Large intestine (tissue), 3 donors: ENCODE measurements around the gene TMPRSS5. TPM values are rescaled to one million over a fixed set of nuclear protein-coding genes. Genes with fewer than 3 reads are reported as not detected.
"Not testable (repeated sequence)": the region's sequence is repeated elsewhere in the genome, so short reads cannot be mapped to it uniquely, and the experiment has no call there.

Experiments
- DNase-seq, 2 donors: peaks; one replicate each; pipeline versions ENCODE4 v3.0.0 to v3.0.0-alpha.2; 2013
- H3K27ac ChIP-seq: one replicate; pipeline ENCODE4 v1.5.1; 2013; ENCODE audit warnings: low read length
- H3K27me3 ChIP-seq: 2 replicates; pipeline ENCODE4 v1.6.1; 2013; ENCODE audit warnings: low read length; ENCODE audit not compliant: control insufficient read depth, insufficient read depth
- H3K36me3 ChIP-seq: 2 replicates; pipeline ENCODE4 v1.6.1; 2013; ENCODE audit warnings: low read length; ENCODE audit not compliant: control insufficient read depth, insufficient read depth
- H3K4me1 ChIP-seq: one replicate; pipeline ENCODE4 v1.6.1; 2013; ENCODE audit warnings: low read length; ENCODE audit not compliant: control insufficient read depth, insufficient read depth
- H3K4me3 ChIP-seq: one replicate; pipeline ENCODE4 v1.5.1; 2013; ENCODE audit warnings: low read length
- H3K9me3 ChIP-seq: one replicate; pipeline ENCODE4 v1.6.1; 2013; ENCODE audit warnings: mild to moderate bottlenecking, low read depth, low read length, moderate library complexity; ENCODE audit not compliant: control insufficient read depth
- WGBS: methylation state at CpG from one replicate; pipeline ENCODE4 v1.1.5; 2013; ENCODE audit warnings: low lambda C conversion rate; ENCODE audit not compliant: insufficient coverage; 5-methylcytosine and 5-hydroxymethylcytosine counted together
- polyA plus RNA-seq: library from polyadenylated mRNA; unstranded; fragments of 120-200 nt; gene quantifications from one replicate; pipeline ENCODE4 v1.2.1, GENCODE V29; 2013

TMPRSS5 gene
- polyA plus RNA-seq, 1 donor: 0.75 TPM

- no CpG with 5 or more reads among the region's 6 CpGs for WGBS
- no peak overlapping the region for H3K4me3 ChIP-seq
- H3K9me3 ChIP-seq: no peaks in the 10 kb centered on the region
- H3K27me3 ChIP-seq: no peaks in the 10 kb centered on the region
- DNase-seq: no peak
- H3K4me1 ChIP-seq: peaks cover 6% of the 10 kb centered on the region
- H3K27ac ChIP-seq: no peak overlapping the region
- no peaks in the 10 kb centered on the region for H3K36me3 ChIP-seq
Observed at GRCh38 chr11:113683481-113684046, 22.5 kb downstream of the TMPRSS5 start.

- H3K27ac ChIP-seq: no peak overlapping the region
- H3K9me3 ChIP-seq: no peaks in the 10 kb centered on the region
- no peak overlapping the region for H3K4me3 ChIP-seq
- no peaks in the 10 kb centered on the region for H3K36me3 ChIP-seq
- DNase-seq: peak in 1 of 2 donors; percentile 49
- H3K27me3 ChIP-seq: no peaks in the 10 kb centered on the region
- no CpG with 5 or more reads among the region's 10 CpGs for WGBS
- peaks cover 6% of the 10 kb centered on the region for H3K4me1 ChIP-seq
Observed at GRCh38 chr11:113681711-113682413, 24.2 kb downstream of the TMPRSS5 start.

GRCh38 chr11:113681282-113681681 lies 24.8 kb downstream of the TMPRSS5 start:
- H3K4me3 ChIP-seq: no peak overlapping the region
- no peaks in the 10 kb centered on the region for H3K9me3 ChIP-seq
- DNase-seq: peak in 1 of 2 donors; percentile 17
- no peak overlapping the region for H3K27ac ChIP-seq
- no peaks in the 10 kb centered on the region for H3K36me3 ChIP-seq
- no peaks in the 10 kb centered on the region for H3K27me3 ChIP-seq
- no CpG with 5 or more reads among the region's 6 CpGs for WGBS
- peaks cover 6% of the 10 kb centered on the region for H3K4me1 ChIP-seq

- Histone ChIP-seq H3K9me3 (no peaks in the 10 kb centered on the region), H3K4me3 (no peak overlapping the region), H3K27ac (no peak overlapping the region), H3K27me3 (no peaks in the 10 kb centered on the region), H3K4me1 (no peaks in the 10 kb centered on the region), H3K36me3 (no peaks in the 10 kb centered on the region)
- DNase-seq: no peak
- WGBS: no CpG with 5 or more reads among the region's 5 CpGs
Observed at GRCh38 chr11:113677685-113678084, 28.4 kb downstream of the TMPRSS5 start.

GRCh38 chr11:113675565-113675964 lies 30.5 kb downstream of the TMPRSS5 start:
- WGBS: no CpG with 5 or more reads among the region's 5 CpGs
- Histone ChIP-seq H3K9me3 (no peaks in the 10 kb centered on the region), H3K4me3 (no peak overlapping the region), H3K36me3 (no peaks in the 10 kb centered on the region), H3K27me3 (no peaks in the 10 kb centered on the region), H3K27ac (no peak overlapping the region), H3K4me1 (peaks cover 3% of the 10 kb centered on the region)
- DNase-seq: no peak

GRCh38 chr11:113675003-113675561 lies 31.0 kb downstream of the TMPRSS5 start:
- Histone ChIP-seq H3K36me3 (no peaks in the 10 kb centered on the region), H3K9me3 (no peaks in the 10 kb centered on the region), H3K27me3 (no peaks in the 10 kb centered on the region), H3K4me3 (no peak overlapping the region), H3K4me1 (peaks cover 3% of the 10 kb centered on the region), H3K27ac (no peak overlapping the region)
- DNase-seq: no peak
- WGBS: 100% methylated on average over 1 of the region's 5 CpGs

GRCh38 chr11:113674397-113674685 lies 31.8 kb downstream of the TMPRSS5 start:
- Histone ChIP-seq H3K4me3 (no peak overlapping the region), H3K27me3 (no peaks in the 10 kb centered on the region), H3K4me1 (peaks cover 6% of the 10 kb centered on the region), H3K27ac (no peak overlapping the region), H3K36me3 (no peaks in the 10 kb centered on the region), H3K9me3 (no peaks in the 10 kb centered on the region)
- WGBS: no CpG with 5 or more reads among the region's 3 CpGs
- no peak for DNase-seq

GRCh38 chr11:113673550-113674396 lies 32.3 kb downstream of the TMPRSS5 start:
- Histone ChIP-seq H3K9me3 (no peaks in the 10 kb centered on the region), H3K27me3 (no peaks in the 10 kb centered on the region), H3K36me3 (no peaks in the 10 kb centered on the region), H3K4me1 (peaks cover 6% of the 10 kb centered on the region), H3K27ac (no peak overlapping the region), H3K4me3 (no peak overlapping the region)
- no CpG with 5 or more reads among the region's 4 CpGs for WGBS
- no peak for DNase-seq

GRCh38 chr11:113671914-113672313 lies 34.2 kb downstream of the TMPRSS5 start:
- not testable (repeated sequence) for H3K36me3 ChIP-seq, H3K4me3 ChIP-seq, H3K9me3 ChIP-seq, DNase-seq, H3K27me3 ChIP-seq, H3K4me1 ChIP-seq, H3K27ac ChIP-seq
- no CpG with 5 or more reads among the region's 3 CpGs for WGBS

- Histone ChIP-seq H3K9me3 (peaks cover 6% of the 10 kb centered on the region), H3K4me1 (peaks cover 6% of the 10 kb centered on the region), H3K27ac (no peak overlapping the region), H3K27me3 (no peaks in the 10 kb centered on the region), H3K4me3 (no peak overlapping the region), H3K36me3 (no peaks in the 10 kb centered on the region)
- WGBS: no CpG with 5 or more reads among the region's 3 CpGs
- no peak for DNase-seq
Observed at GRCh38 chr11:113670831-113671215, 35.3 kb downstream of the TMPRSS5 start.
